ENCODE data around the gene ANO9.

DNA sequence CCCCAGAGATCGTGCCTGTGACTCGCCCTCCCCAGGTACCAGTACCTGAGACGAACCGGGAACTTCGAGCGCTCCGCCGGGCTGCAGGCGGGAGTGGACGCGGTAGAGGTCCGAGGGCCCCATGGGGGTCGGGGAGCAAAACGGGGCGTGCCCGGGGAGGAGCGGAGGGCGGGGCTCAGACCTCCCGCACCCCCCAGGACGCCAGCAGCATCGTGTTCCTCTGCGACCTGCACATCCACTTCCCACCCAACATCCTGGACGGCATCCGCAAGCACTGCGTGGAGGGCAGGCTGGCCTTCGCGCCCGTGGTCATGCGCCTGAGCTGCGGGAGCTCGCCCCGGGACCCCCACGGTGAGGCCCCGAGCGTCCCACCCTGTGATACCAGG lies 61.7 kb downstream of the ANO9 start:
- TF ChIP-seq, protein P1, sequence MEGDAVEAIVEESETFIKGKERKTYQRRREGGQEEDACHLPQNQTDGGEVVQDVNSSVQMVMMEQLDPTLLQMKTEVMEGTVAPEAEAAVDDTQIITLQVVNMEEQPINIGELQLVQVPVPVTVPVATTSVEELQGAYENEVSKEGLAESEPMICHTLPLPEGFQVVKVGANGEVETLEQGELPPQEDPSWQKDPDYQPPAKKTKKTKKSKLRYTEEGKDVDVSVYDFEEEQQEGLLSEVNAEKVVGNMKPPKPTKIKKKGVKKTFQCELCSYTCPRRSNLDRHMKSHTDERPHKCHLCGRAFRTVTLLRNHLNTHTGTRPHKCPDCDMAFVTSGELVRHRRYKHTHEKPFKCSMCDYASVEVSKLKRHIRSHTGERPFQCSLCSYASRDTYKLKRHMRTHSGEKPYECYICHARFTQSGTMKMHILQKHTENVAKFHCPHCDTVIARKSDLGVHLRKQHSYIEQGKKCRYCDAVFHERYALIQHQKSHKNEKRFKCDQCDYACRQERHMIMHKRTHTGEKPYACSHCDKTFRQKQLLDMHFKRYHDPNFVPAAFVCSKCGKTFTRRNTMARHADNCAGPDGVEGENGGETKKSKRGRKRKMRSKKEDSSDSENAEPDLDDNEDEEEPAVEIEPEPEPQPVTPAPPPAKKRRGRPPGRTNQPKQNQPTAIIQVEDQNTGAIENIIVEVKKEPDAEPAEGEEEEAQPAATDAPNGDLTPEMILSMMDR (IDR thresholded peaks at IDR 0.05; ENCODE audit: low read length), result no peak
- no peak for TF ChIP-seq EZH2 (IDR thresholded peaks at IDR 0.05; ENCODE audit: borderline replicate concordance, low read length)

Data from OCI-LY1 (cell line).